ENCODE measurements around the gene OPN1SW. TPM values are rescaled to one million over a fixed set of nuclear protein-coding genes. Genes with fewer than 3 reads are reported as not detected.

OPN1SW gene
- total RNA-seq, 1 experiment from 2014 or later, result not detected

- peaks cover 7% of the 10 kb centered on the region; the same call in 1 of the 2 replicates for H3K36me3 ChIP-seq (ENCODE audit: insufficient read depth, low read length)
- DNase-seq, result no peak
- no peak overlapping the region for H3K4me2 ChIP-seq (ENCODE audit: low read depth, low read length, poor library complexity, severe bottlenecking)
- no peaks in the 10 kb centered on the region for H3K9me3 ChIP-seq (ENCODE audit: low read length)
- no peak overlapping the region for H3K9ac ChIP-seq (ENCODE audit: low read length)
- H3K4me3 ChIP-seq (ENCODE audit: low read length), result no peak overlapping the region
- no peaks in the 10 kb centered on the region for H3K27me3 ChIP-seq (ENCODE audit: low read length)
- no peaks in the 10 kb centered on the region for H4K20me1 ChIP-seq (ENCODE audit: insufficient read depth, low read depth, low read length)
- no peaks in the 10 kb centered on the region for H3K79me2 ChIP-seq (ENCODE audit: low read length)
- no peaks in the 10 kb centered on the region for H3K9me2 ChIP-seq (replicated peaks; ENCODE audit: insufficient read depth, low read length)
- no peak overlapping the region for H2AFZ ChIP-seq (ENCODE audit: low read length)
- H3K27ac ChIP-seq (ENCODE audit: low read length), result no peak overlapping the region
- 0 out of 2 replicates have a peak, but pooled peaks cover 2% of the 10 kb centered on the region for H3K4me1 ChIP-seq (ENCODE audit: low read length)
These were observed 25.0 kb upstream of the OPN1SW start for GRCh38 chr7:128800567-128800966.

DNA sequence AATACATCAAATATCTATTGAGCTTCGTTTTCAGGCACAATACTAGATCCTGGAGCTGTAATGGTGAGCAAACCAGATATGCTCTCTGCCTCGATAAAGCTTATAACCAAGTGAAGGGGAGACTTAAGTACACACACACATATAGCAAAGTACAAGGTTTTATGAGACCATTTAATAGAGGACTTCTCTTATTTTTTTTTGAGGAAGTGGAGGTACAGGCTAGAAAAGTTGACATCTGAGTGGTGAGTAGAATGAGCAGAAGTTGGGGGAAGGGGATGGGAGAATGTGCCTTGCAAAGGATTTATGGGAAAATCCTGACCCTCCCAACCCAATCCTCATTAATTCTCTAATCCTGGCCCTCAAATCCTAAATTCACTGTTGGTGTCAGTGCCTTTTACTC, 23.9 kb upstream of the OPN1SW start:
- Histone ChIP-seq H3K27ac (ENCODE audit: low read length) (no peak overlapping the region), H3K9me3 (ENCODE audit: low read length) (no peaks in the 10 kb centered on the region), H3K9ac (ENCODE audit: low read length) (no peak overlapping the region), H4K20me1 (ENCODE audit: insufficient read depth, low read depth, low read length) (no peaks in the 10 kb centered on the region), H3K79me2 (ENCODE audit: low read length) (no peaks in the 10 kb centered on the region), H3K36me3 (ENCODE audit: insufficient read depth, low read length) (peaks cover 7% of the 10 kb centered on the region; the same call in 1 of the 2 replicates), H2AFZ (ENCODE audit: low read length) (no peak overlapping the region), H3K9me2 (replicated peaks; ENCODE audit: insufficient read depth, low read length) (no peaks in the 10 kb centered on the region), H3K27me3 (ENCODE audit: low read length) (no peaks in the 10 kb centered on the region), H3K4me1 (ENCODE audit: low read length) (0 out of 2 replicates have a peak, but pooled peaks cover 2% of the 10 kb centered on the region), H3K4me3 (ENCODE audit: low read length) (no peak overlapping the region), H3K4me2 (ENCODE audit: low read depth, low read length, poor library complexity, severe bottlenecking) (no peak overlapping the region)
- DNase-seq, result no peak

- Histone ChIP-seq H3K27me3 (ENCODE audit: low read length) (no peaks in the 10 kb centered on the region), H3K9me2 (replicated peaks; ENCODE audit: insufficient read depth, low read length) (no peaks in the 10 kb centered on the region), H4K20me1 (ENCODE audit: insufficient read depth, low read depth, low read length) (no peaks in the 10 kb centered on the region), H3K4me3 (ENCODE audit: low read length) (no peak overlapping the region), H2AFZ (ENCODE audit: low read length) (no peak overlapping the region), H3K9me3 (ENCODE audit: low read length) (no peaks in the 10 kb centered on the region), H3K27ac (ENCODE audit: low read length) (no peak overlapping the region), H3K79me2 (ENCODE audit: low read length) (peaks cover 5% of the 10 kb centered on the region; the same call in 1 of the 2 replicates), H3K4me1 (ENCODE audit: low read length) (peaks cover 16% of the 10 kb centered on the region), H3K9ac (ENCODE audit: low read length) (no peak overlapping the region), H3K36me3 (ENCODE audit: insufficient read depth, low read length) (peaks cover 6% of the 10 kb centered on the region; the same call in 1 of the 2 replicates), H3K4me2 (ENCODE audit: low read depth, low read length, poor library complexity, severe bottlenecking) (no peak overlapping the region)
- no peak for DNase-seq
These were observed 20.7 kb upstream of the OPN1SW start for GRCh38 chr7:128796327-128796726.

DNA sequence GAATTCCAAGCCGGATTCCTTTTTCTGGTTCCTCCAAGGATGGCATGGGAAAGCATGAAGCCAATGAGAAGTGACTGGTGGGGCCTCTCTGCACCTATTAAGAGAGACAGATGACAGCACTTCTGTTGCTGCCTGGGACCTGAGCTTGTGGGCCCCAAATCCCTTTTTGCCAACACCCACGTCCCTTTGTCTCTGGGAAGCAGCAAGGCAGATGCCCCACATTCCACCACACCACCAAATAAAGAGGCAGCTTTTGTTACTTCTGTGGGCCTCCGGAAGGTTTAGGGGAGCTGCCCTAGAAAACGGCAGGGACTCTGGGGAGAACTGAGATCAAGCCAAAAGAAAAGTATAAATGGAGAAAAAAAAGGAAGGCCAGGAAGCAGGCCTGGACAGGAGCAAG, 19.5 kb upstream of the OPN1SW start:
- Histone ChIP-seq H3K9me2 (replicated peaks; ENCODE audit: insufficient read depth, low read length) (no peaks in the 10 kb centered on the region), H3K36me3 (ENCODE audit: insufficient read depth, low read length) (no peaks in the 10 kb centered on the region), H3K27ac (ENCODE audit: low read length) (no peak overlapping the region), H4K20me1 (ENCODE audit: insufficient read depth, low read depth, low read length) (no peaks in the 10 kb centered on the region), H3K9me3 (ENCODE audit: low read length) (no peaks in the 10 kb centered on the region), H2AFZ (ENCODE audit: low read length) (no peak overlapping the region), H3K79me2 (ENCODE audit: low read length) (peaks cover 5% of the 10 kb centered on the region; the same call in 1 of the 2 replicates), H3K9ac (ENCODE audit: low read length) (no peak overlapping the region), H3K4me1 (ENCODE audit: low read length) (peaks cover 22% of the 10 kb centered on the region), H3K4me3 (ENCODE audit: low read length) (no peak overlapping the region), H3K4me2 (ENCODE audit: low read depth, low read length, poor library complexity, severe bottlenecking) (no peak overlapping the region), H3K27me3 (ENCODE audit: low read length) (no peaks in the 10 kb centered on the region)
- no peak for DNase-seq

DNA sequence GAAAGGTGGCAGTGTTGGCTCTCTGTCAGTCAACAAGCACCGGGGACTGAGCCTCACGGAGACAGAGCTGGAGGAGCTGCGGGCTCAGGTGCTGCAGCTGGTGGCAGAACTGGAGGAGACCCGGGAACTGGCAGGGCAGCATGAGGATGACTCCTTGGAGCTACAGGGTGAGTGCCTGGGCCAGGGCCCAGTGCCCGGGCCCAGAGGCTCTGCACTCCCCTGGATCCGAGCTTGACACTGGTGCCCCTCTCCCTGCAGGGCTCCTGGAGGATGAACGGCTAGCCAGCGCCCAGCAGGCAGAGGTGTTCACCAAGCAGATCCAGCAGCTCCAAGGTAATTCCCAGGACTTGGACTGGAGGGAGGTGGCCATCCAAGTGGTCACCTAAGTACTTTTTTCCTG, 18.8 kb upstream of the OPN1SW start:
- Histone ChIP-seq H3K4me2 (ENCODE audit: low read depth, low read length, poor library complexity, severe bottlenecking) (no peak overlapping the region), H3K4me3 (ENCODE audit: low read length) (no peak overlapping the region), H3K9ac (ENCODE audit: low read length) (no peak overlapping the region), H3K79me2 (ENCODE audit: low read length) (peaks cover 5% of the 10 kb centered on the region; the same call in 1 of the 2 replicates), H3K9me2 (replicated peaks; ENCODE audit: insufficient read depth, low read length) (no peaks in the 10 kb centered on the region), H4K20me1 (ENCODE audit: insufficient read depth, low read depth, low read length) (no peaks in the 10 kb centered on the region), H3K4me1 (ENCODE audit: low read length) (peaks cover 22% of the 10 kb centered on the region), H3K36me3 (ENCODE audit: insufficient read depth, low read length) (no peaks in the 10 kb centered on the region), H3K27me3 (ENCODE audit: low read length) (no peaks in the 10 kb centered on the region), H3K9me3 (ENCODE audit: low read length) (no peaks in the 10 kb centered on the region), H2AFZ (ENCODE audit: low read length) (no peak overlapping the region), H3K27ac (ENCODE audit: low read length) (no peak overlapping the region)
- DNase-seq, result no peak

GRCh38 chr7:128794020-128794419, 18.4 kb upstream of the OPN1SW start:
- Histone ChIP-seq H3K4me3 (ENCODE audit: low read length) (no peak overlapping the region), H3K9me2 (replicated peaks; ENCODE audit: insufficient read depth, low read length) (no peaks in the 10 kb centered on the region), H3K27me3 (ENCODE audit: low read length) (no peaks in the 10 kb centered on the region), H3K27ac (ENCODE audit: low read length) (no peak overlapping the region), H2AFZ (ENCODE audit: low read length) (no peak overlapping the region), H3K9ac (ENCODE audit: low read length) (no peak overlapping the region), H3K9me3 (ENCODE audit: low read length) (no peaks in the 10 kb centered on the region), H4K20me1 (ENCODE audit: insufficient read depth, low read depth, low read length) (no peaks in the 10 kb centered on the region), H3K79me2 (ENCODE audit: low read length) (peaks cover 5% of the 10 kb centered on the region; the same call in 1 of the 2 replicates), H3K4me1 (ENCODE audit: low read length) (peaks cover 19% of the 10 kb centered on the region), H3K4me2 (ENCODE audit: low read depth, low read length, poor library complexity, severe bottlenecking) (no peak overlapping the region), H3K36me3 (ENCODE audit: insufficient read depth, low read length) (no peaks in the 10 kb centered on the region)
- peak; percentile 65 for DNase-seq

DNA sequence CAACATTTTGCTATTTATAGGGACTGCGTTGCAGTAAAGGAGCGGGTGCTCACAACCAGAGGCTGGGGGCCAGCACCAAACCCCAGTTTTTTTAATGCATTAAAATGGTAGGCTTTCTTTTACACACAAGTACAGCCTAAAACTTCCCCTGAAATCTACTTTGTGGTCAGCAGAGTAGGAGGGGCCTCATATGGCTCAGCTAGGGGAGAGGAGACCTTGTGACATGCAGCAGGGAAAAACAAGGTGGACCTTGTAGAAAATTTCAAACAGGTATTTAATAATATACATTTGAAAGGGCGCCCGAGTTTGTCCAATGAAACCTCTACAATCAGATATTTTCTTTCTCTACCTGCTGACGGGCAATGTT, 17.6 kb upstream of the OPN1SW start:
- H2AFZ ChIP-seq (ENCODE audit: low read length), result no peak overlapping the region
- no peaks in the 10 kb centered on the region for H3K9me3 ChIP-seq (ENCODE audit: low read length)

GRCh38 chr7:128792471-128793180, 17.0 kb upstream of the OPN1SW start:
- no peak for DNase-seq
- Histone ChIP-seq H3K4me1 (ENCODE audit: low read length) (peaks cover 19% of the 10 kb centered on the region), H4K20me1 (ENCODE audit: insufficient read depth, low read depth, low read length) (no peaks in the 10 kb centered on the region), H3K36me3 (ENCODE audit: insufficient read depth, low read length) (no peaks in the 10 kb centered on the region), H3K9me3 (ENCODE audit: low read length) (no peaks in the 10 kb centered on the region), H3K79me2 (ENCODE audit: low read length) (peaks cover 5% of the 10 kb centered on the region; the same call in 1 of the 2 replicates), H3K9ac (ENCODE audit: low read length) (peak overlapping the region; percentile 93), H3K4me2 (ENCODE audit: low read depth, low read length, poor library complexity, severe bottlenecking) (peak overlapping the region; percentile 91), H3K4me3 (ENCODE audit: low read length) (peak overlapping the region; percentile 97), H2AFZ (ENCODE audit: low read length) (no peak overlapping the region), H3K27ac (ENCODE audit: low read length) (no peak overlapping the region), H3K27me3 (ENCODE audit: low read length) (no peaks in the 10 kb centered on the region), H3K9me2 (replicated peaks; ENCODE audit: insufficient read depth, low read length) (no peaks in the 10 kb centered on the region)

More for the DNA sequence above, 17.6 kb upstream of the OPN1SW start:
- peaks cover 19% of the 10 kb centered on the region for H3K4me1 ChIP-seq (ENCODE audit: low read length)
- peak overlapping the region; percentile 91 for H3K4me2 ChIP-seq (ENCODE audit: low read depth, low read length, poor library complexity, severe bottlenecking)
- DNase-seq, result no peak
- peaks cover 5% of the 10 kb centered on the region; the same call in 1 of the 2 replicates for H3K79me2 ChIP-seq (ENCODE audit: low read length)
- H4K20me1 ChIP-seq (ENCODE audit: insufficient read depth, low read depth, low read length), result no peaks in the 10 kb centered on the region
- H3K9me2 ChIP-seq (replicated peaks; ENCODE audit: insufficient read depth, low read length), result no peaks in the 10 kb centered on the region
- 0 out of 2 replicates have a peak overlapping the region, but pooled peaks have one; percentile 93 for H3K9ac ChIP-seq (ENCODE audit: low read length)
- H3K36me3 ChIP-seq (ENCODE audit: insufficient read depth, low read length), result no peaks in the 10 kb centered on the region
- H3K27ac ChIP-seq (ENCODE audit: low read length), result no peak overlapping the region
- H3K27me3 ChIP-seq (ENCODE audit: low read length), result no peaks in the 10 kb centered on the region
- H3K4me3 ChIP-seq (ENCODE audit: low read length), result no peak overlapping the region

All from Karpas-422 (cell line).